Gastroesophageal sphincter (tissue), 3 donors: ENCODE measurements around the gene MLN.

ENCODE experiments used
- POLR2A ChIP-seq, 2 donors: fragments of 450-650 bp; IDR thresholded peaks; one replicate each; pipeline ENCODE4 v1.6.1; 2017; ENCODE audit warnings: antibody characterized with exemption in 2 of 2, mild to moderate bottlenecking in 2 of 2, moderate library complexity in 1 of 2
- POLR2AphosphoS5 ChIP-seq: sonication (generic); formaldehyde crosslinking; IDR thresholded peaks from one replicate; pipeline ENCODE4 v1.6.1; 2017; ENCODE audit warnings: antibody characterized with exemption
- TF ChIP-seq, protein P1 (sequence below), 4 experiments: fragments of 200-600 bp in 2 of 4; fragments of 450-650 bp in 2 of 4; sonication (generic) in 1 of 4; IDR thresholded peaks; one replicate each; pipeline ENCODE4 v1.5.1; 2017 to 2019; ENCODE audit warnings: antibody characterized with exemption in 4 of 4, mild to moderate bottlenecking in 2 of 4, moderate library complexity in 2 of 4

DNA sequence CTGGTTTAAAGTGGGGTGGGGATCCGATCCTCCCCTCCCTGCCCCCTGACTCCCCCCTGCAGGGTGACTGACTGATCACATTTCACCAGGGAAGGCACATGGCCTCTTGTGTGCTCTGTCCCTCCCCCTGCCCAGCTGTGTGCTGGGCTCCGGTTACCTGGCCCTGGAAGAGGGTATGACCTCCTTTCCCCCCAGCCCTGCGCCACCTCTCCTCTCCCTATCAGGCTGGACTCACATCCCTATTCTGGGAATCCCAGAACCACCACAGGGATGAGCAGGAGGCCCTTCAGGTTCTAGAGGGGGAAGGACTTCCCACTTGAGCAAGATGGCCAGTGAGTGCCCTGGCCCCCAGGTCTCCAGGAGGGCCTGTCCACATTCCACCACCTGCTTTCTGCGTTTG is 55.0 kb downstream of the MLN start:
- TF ChIP-seq, protein P1, sequence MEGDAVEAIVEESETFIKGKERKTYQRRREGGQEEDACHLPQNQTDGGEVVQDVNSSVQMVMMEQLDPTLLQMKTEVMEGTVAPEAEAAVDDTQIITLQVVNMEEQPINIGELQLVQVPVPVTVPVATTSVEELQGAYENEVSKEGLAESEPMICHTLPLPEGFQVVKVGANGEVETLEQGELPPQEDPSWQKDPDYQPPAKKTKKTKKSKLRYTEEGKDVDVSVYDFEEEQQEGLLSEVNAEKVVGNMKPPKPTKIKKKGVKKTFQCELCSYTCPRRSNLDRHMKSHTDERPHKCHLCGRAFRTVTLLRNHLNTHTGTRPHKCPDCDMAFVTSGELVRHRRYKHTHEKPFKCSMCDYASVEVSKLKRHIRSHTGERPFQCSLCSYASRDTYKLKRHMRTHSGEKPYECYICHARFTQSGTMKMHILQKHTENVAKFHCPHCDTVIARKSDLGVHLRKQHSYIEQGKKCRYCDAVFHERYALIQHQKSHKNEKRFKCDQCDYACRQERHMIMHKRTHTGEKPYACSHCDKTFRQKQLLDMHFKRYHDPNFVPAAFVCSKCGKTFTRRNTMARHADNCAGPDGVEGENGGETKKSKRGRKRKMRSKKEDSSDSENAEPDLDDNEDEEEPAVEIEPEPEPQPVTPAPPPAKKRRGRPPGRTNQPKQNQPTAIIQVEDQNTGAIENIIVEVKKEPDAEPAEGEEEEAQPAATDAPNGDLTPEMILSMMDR (IDR thresholded peaks at IDR 0.05): no peak
- no peak for TF ChIP-seq POLR2A (IDR thresholded peaks at IDR 0.05)
- no peak for TF ChIP-seq POLR2AphosphoS5
